ENCODE results near the gene UBA1. TPM values are rescaled to one million over a fixed set of nuclear protein-coding genes. Genes with fewer than 3 reads are reported as not detected.

Gene UBA1
- 155 and 247 TPM in 2 replicates for total RNA-seq (2014; rRNA removed; shearing (Covaris generic))

GRCh38 chrX:47193475-47194193, at the start of gene UBA1:
UBA1 (plus strand) TSS chrX:47193829; CDS start chrX:47198803, 4,974 bp downstream.
- peak; percentile 95 for DNase-seq (ENCODE audit: low read depth)

GRCh38 chrX:47143894-47144625, 49.6 kb upstream of the UBA1 start:
- no peak for DNase-seq (ENCODE audit: low read depth)

DNA sequence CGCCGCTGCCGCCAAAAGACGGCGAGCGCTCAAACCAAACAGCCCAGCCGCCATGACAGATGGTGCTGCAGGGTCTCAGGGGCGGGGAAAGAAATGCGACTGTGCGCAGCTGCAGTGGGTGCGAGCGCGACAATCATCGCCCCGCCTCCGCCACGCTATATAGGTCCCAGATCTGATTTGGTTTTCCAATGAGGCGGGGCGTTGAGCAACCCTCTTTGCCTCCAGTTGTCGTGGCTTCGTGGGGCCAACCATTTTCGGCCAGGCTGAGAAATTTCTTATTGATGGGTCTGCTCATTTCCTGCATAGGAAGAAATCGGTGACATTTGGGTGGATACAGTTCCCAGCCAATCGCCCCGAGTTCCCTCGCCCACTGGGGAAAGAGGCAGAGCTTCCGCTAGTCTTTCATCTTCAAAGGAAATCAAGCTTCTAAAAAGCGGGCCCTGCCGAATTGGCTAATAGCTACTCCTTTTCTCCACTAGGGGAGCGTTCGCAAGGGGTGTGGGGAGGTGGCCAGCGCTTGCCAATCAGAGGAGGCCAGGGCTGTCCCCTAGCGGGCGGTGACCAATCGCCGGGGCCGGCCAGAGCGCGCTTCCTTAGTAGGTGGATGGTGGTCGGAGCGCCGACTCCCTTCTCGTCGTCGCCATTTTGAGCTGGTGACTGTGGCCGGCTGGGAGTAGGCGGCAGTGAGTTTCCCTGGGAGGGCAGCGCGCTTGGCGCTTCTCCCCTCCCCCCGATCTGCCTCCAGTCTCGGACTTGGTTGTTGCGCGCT, 48.8 kb upstream of the UBA1 start, which contains the start of the genes NDUFB11 and RBM10:
NDUFB11 (minus strand) TSS at position 77 of the 769 bp plus-strand sequence; CDS start at position 54, 23 bp downstream.
RBM10 (plus strand) TSS at position 596 of the 769 bp plus-strand sequence. CDS start 2,261 bp downstream, outside the sequence.
- DNase-seq (ENCODE audit: low read depth), result peak; percentile 96

DNA sequence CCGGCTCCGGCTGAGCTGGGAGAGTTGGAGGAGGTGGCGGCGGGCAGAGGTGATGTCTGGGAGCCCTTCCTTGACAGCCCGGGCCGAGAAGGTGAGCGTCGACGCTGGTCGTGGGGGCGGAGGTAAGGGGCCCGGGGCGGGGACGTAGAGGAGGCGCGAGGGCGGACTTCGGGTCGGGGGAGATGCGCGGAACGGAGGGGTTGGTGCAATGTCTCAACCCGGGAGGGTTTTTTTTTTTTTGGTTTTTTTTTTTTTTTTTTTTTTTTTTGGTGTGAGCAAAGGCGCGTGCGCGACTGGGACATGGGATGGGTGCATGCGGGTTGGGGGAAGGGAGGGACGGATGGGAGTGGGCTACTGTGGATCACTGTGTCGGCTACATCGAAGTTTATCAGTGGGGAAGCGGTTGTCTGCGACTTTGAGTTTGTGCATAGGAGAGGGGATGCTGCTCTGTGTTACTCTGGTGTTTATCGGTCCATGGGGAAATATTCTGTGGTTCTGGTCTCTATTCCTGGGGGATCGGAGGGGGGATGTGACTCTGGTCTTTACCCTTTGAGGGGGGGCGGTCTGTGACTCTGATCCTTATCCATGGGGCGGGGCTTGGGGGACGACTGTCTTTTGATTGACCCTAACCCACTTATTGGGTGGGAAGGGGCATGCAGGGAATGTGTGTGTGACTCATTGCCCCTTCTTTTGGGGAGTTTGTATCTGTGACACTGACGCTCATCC, 48.1 kb upstream of the UBA1 start:
- DNase-seq (ENCODE audit: low read depth), result peak; percentile 4

- no peak for DNase-seq (ENCODE audit: low read depth)
Observed at GRCh38 chrX:47146121-47146935, 47.3 kb upstream of the UBA1 start.

DNA sequence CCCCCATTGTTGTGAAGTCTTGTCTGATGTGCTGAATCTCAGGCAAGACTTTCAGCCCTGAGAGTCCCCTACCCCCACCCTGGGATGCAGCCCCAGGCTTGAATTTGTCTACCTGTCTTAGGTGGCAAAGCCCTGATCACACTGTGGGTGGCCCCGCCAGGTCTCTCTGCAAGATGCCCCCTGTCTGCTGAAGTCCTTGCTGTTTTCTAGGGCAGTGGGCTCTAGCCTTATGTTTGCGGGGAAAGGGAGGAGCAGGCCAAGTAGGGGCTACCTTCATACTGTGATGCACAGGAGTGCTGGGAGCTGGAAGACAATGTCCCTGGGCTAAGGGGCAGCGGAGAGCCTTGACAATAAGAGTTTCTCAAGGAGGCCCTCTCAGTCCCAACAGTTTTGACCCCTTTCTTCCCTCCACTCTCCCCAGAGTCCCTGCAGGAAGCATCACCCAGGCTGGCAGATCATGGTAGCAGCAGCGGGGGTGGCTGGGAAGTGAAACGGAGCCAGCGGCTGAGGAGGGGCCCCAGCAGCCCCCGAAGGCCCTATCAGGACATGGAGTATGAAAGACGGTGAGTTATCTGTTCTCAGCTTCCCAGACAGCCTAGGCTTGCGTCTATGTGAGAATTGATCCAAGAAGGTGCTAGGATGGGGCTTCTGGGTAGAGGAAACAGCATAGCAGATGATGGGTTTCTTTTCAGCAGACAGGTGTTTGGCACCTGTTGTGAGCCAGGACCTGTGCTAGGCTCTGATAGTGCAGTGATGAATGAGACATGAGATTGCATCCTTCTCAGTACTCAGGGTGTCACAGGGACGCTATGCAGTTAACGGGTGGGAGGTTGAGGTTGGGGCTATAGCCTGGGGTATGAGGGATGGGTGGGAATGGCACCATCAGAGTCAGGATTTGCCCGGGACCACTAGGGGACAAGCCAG, 46.4 kb upstream of the UBA1 start:
- DNase-seq (ENCODE audit: low read depth), result no peak

- DNase-seq (ENCODE audit: low read depth), result peak; percentile 42
Observed at GRCh38 chrX:47148946-47149345, 44.7 kb upstream of the UBA1 start.

- DNase-seq (ENCODE audit: low read depth), result no peak
Observed at GRCh38 chrX:47151435-47151834, 42.2 kb upstream of the UBA1 start.

GRCh38 chrX:47156611-47157520, 36.8 kb upstream of the UBA1 start:
- DNase-seq (ENCODE audit: low read depth), result peak; percentile 26

- DNase-seq (ENCODE audit: low read depth), result no peak
Observed at GRCh38 chrX:47158131-47158530, 35.5 kb upstream of the UBA1 start.

GRCh38 chrX:47158781-47159180, 34.8 kb upstream of the UBA1 start:
- no peak for DNase-seq (ENCODE audit: low read depth)

DNA sequence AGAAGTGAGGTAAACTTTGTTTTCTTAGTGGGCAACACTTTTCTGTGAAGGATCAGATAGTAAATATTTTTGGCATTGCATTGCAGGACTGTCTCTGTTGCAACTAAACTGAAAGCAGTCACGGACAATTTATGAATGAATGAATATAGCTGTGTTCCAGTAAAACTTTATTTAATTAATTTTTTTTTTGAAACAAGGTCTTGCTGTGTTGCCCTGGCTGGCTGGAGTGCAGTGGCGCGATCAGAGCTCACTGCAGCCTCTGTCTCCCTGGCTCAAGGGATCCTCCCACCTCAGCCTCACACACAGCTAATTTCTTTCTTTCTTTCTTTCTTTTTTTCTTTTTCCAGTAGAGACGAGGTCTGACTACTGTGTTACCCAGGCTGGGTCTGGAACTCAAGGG, 32.8 kb upstream of the UBA1 start:
- no peak for DNase-seq (ENCODE audit: low read depth)

- DNase-seq (ENCODE audit: low read depth), result no peak
Observed at GRCh38 chrX:47162927-47163583, 30.6 kb upstream of the UBA1 start.

GRCh38 chrX:47164420-47164819, 29.2 kb upstream of the UBA1 start:
- DNase-seq (ENCODE audit: low read depth), result no peak

- DNase-seq (ENCODE audit: low read depth), result no peak
Observed at GRCh38 chrX:47166126-47166525, 27.5 kb upstream of the UBA1 start.

DNA sequence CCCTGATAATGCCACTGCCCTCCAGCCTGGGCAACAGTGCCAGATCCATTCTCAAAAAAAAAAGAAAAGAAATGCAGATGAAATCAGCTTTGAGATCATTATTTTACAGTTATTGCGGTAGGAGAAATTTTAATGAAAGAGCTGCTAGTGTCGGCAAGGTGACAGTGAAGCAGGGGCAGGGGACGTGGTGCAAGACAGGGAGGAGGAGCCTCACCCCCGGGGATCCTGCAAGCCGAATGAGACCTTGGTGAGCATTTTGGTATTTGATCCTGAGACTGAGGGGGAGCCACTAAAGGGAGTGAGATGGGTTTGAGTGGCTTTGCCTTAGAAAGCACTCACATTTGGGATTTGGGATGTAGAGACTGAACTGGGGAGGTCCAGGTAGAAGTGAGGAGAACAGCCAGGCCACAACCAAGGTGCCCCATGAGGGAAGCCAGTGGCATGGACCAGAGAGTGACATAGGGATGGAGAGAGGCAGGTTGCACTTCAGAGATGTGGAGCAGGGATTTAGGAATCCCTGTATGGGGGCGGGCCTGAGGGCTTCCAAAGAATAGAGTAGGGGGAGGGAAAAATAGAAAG, 25.0 kb upstream of the UBA1 start:
- no peak for DNase-seq (ENCODE audit: low read depth)

DNA sequence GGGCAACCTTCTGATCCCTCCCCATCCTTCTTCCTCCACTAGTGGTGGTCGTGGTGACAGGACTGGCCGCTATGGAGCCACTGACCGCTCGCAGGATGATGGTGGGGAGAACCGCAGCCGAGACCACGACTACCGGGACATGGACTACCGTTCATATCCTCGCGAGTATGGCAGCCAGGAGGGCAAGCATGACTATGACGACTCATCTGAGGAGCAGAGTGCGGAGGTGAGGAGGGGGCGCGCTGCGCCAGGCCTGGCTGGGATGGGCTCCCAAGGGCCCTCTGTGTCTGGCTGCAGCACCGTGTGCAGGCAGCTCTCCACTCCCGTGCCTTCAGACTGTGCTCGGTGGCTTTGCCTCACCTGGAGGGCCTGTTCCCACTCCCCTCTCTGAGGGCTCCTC, 24.4 kb upstream of the UBA1 start:
- DNase-seq (ENCODE audit: low read depth), result no peak

All from M059J (cell line).